SK-N-SH (cell line): ENCODE results near the gene ATF6. TPM values are rescaled to one million over a fixed set of nuclear protein-coding genes. Genes with fewer than 3 reads are reported as not detected.

Experiments used
- CTCF ChIA-PET: fragments of 300-600, 350-600 bp; formaldehyde crosslinking; extraction: SDS; loops from one replicate; lab custom pipeline; 2021; lab: Yijun Ruan, JAX
- POLR2A ChIA-PET: fragments of 350-600 bp; sonication (Branson Sonifier 250); formaldehyde crosslinking; extraction: SDS; loops from one replicate; lab custom pipeline; 2020; ENCODE audit warnings: antibody characterized with exemption, inconsistent platforms; lab: Yijun Ruan, JAX
- DNase-seq: peaks from one replicate; pipeline ENCODE4 v3.0.0; 2012
- H2AFZ ChIP-seq: fragments of 200-600 bp; sonication (generic); 2 replicates; pipeline ENCODE4 v1.8.1; 2016; ENCODE audit warnings: antibody characterized with exemption, mild to moderate bottlenecking, low read depth
- H3F3A ChIP-seq: fragments of 200-600 bp; sonication (generic); replicated peaks from 2 replicates; pipeline ENCODE3; 2016; ENCODE audit warnings: antibody characterized with exemption, mild to moderate bottlenecking; ENCODE audit not compliant: insufficient read depth
- H3K27ac ChIP-seq, 2 experiments: fragments of 200-500 bp in 1 of 2; fragments of 200-600 bp in 1 of 2; sonication (Bioruptor generic) in 1 of 2; sonication (generic), shearing (Covaris generic) in 1 of 2; 2 replicates each; pipeline versions ENCODE4 v1.5.1 to v1.6.1; 2014 to 2016; ENCODE audit warnings: low read depth in 2 of 2, inconsistent platforms in 1 of 2, low read length in 1 of 2, mild to moderate bottlenecking in 1 of 2, mixed read lengths in 1 of 2
- H3K27me3 ChIP-seq: fragments of 200-600 bp; sonication (generic), shearing (Covaris generic); 2 replicates; pipeline ENCODE4 v1.6.1; 2016; ENCODE audit warnings: mixed run types; ENCODE audit not compliant: insufficient read depth
- H3K36me3 ChIP-seq, 2 experiments: fragments of 200-500 bp in 1 of 2; fragments of 200-600 bp in 1 of 2; sonication (Bioruptor generic) in 1 of 2; sonication (generic) in 1 of 2; replicated peaks in 1 of 2; 2 replicates each; pipeline versions ENCODE3 to v1.5.1; 2014 to 2016; ENCODE audit warnings: low read length in 1 of 2, mild to moderate bottlenecking in 1 of 2; ENCODE audit not compliant: insufficient read depth in 2 of 2, control insufficient read depth in 1 of 2
- H3K4me1 ChIP-seq, 2 experiments: fragments of 200-500 bp in 1 of 2; fragments of 200-600 bp in 1 of 2; sonication (Bioruptor generic) in 1 of 2; sonication (generic), shearing (Covaris generic) in 1 of 2; 2 replicates each; pipeline versions ENCODE4 v1.5.1 to v1.6.1; 2014 to 2016; ENCODE audit warnings: low read depth in 1 of 2, low read length in 1 of 2, mixed run types in 1 of 2; ENCODE audit not compliant: insufficient read depth in 2 of 2, control insufficient read depth in 1 of 2
- H3K4me2 ChIP-seq: fragments of 200-600 bp; sonication (generic), shearing (Covaris generic); 2 replicates; pipeline ENCODE4 v1.6.1; 2017; ENCODE audit warnings: mixed run types
- H3K4me3 ChIP-seq, 2 experiments: fragments of 200-500 bp in 1 of 2; fragments of 200-600 bp in 1 of 2; sonication (Bioruptor generic) in 1 of 2; sonication (generic), shearing (Covaris generic) in 1 of 2; 2 replicates each; pipeline versions ENCODE4 v1.5.1 to v1.8.1; 2014 to 2016; ENCODE audit warnings: low read depth in 2 of 2, inconsistent platforms in 1 of 2, low read length in 1 of 2, mild to moderate bottlenecking in 1 of 2, mixed read lengths in 1 of 2, moderate library complexity in 1 of 2
- H3K79me2 ChIP-seq: fragments of 200-600 bp; sonication (generic); 2 replicates; pipeline ENCODE4 v1.8.1; 2017; ENCODE audit warnings: mild to moderate bottlenecking; ENCODE audit not compliant: insufficient read depth
- H3K9ac ChIP-seq: fragments of 200-600 bp; sonication (generic); 2 replicates; pipeline ENCODE4 v1.6.1; 2017; ENCODE audit warnings: mixed run types
- H3K9me2 ChIP-seq: fragments of 200-600 bp; sonication (generic); 2 replicates; pipeline ENCODE4 v1.6.1; 2017; ENCODE audit warnings: mixed run types
- H3K9me3 ChIP-seq: fragments of 200-600 bp; sonication (generic); 2 replicates; pipeline ENCODE4 v1.6.1; 2017; ENCODE audit warnings: mixed run types, mild to moderate bottlenecking, moderate library complexity
- H4K20me1 ChIP-seq: fragments of 200-600 bp; sonication (generic); 2 replicates; pipeline ENCODE4 v1.6.1; 2017; ENCODE audit warnings: mild to moderate bottlenecking, mixed run types; ENCODE audit not compliant: insufficient read depth
- CTCF ChIP-seq: fragments of 200-600 bp; sonication (generic); IDR thresholded peaks from 2 replicates; pipeline ENCODE4 v1.6.1; 2017; ENCODE audit warnings: antibody characterized with exemption, mild to moderate bottlenecking, moderate library complexity
- EZH2phosphoT487 ChIP-seq: fragments of 200-600 bp; sonication (generic); IDR thresholded peaks from 2 replicates; pipeline ENCODE4 v1.6.1; 2017; ENCODE audit warnings: low read depth, mixed run types, mild to moderate bottlenecking, antibody characterized with exemption, moderate library complexity, borderline replicate concordance
- FOSL2 ChIP-seq: IDR thresholded peaks from 2 replicates; pipeline ENCODE4 v1.4.0; 2012; ENCODE audit warnings: low read depth, mild to moderate bottlenecking, moderate library complexity, borderline replicate concordance
- MEF2A ChIP-seq: IDR thresholded peaks from 2 replicates; pipeline ENCODE4 v1.4.0; 2012; ENCODE audit warnings: low read depth, borderline replicate concordance
- RAD21 ChIP-seq: IDR thresholded peaks from 2 replicates; pipeline ENCODE4 v1.6.1; 2012; ENCODE audit warnings: mild to moderate bottlenecking, low read length
- REST ChIP-seq: IDR thresholded peaks from 2 replicates; pipeline ENCODE4 v1.6.1; 2012; ENCODE audit warnings: mild to moderate bottlenecking, low read depth, low read length, moderate library complexity
- RXRA ChIP-seq: IDR thresholded peaks from 2 replicates; pipeline ENCODE4 v1.4.0; 2012; ENCODE audit warnings: low read depth, mild to moderate bottlenecking, borderline replicate concordance
- WGBS: methylation state at CpG from one replicate; pipeline ENCODE4 v1.1.6; 2017; ENCODE audit warnings: low lambda C conversion rate; 5-methylcytosine and 5-hydroxymethylcytosine counted together
- polyA plus RNA-seq, 3 experiments: library from polyadenylated mRNA; depleted of rRNA; stranded (reverse); fragments of >200 nt; gene quantifications; 2 replicates each; pipeline ENCODE4 v1.2.3, GENCODE V29; 2012

The ATF6 gene
- polyA plus RNA-seq, 1 of the 3 experiments (the other 2 are of a cell fraction) = 8.8 TPM

- no peaks in the 10 kb centered on the region for H3K9me3 ChIP-seq
- H3K9ac ChIP-seq = no peak overlapping the region
- H3K4me1 ChIP-seq = peaks cover 0 to 4% of the 10 kb centered on the region in 2 experiments; a peak in 2 of 4 replicates
- CTCF ChIA-PET = interaction anchor here (0.7 kb wide), 1 partner anchor 11 kb away, joined by 3 read pairs; no protein-coding TSS in a partner anchor
- H3K36me3 ChIP-seq = no peaks in the 10 kb centered on the region
- H3K4me2 ChIP-seq = no peak overlapping the region
- H4K20me1 ChIP-seq = no peaks in the 10 kb centered on the region
- no peaks in the 10 kb centered on the region for H3K9me2 ChIP-seq
- no peak overlapping the region for H3K27ac ChIP-seq
- H2AFZ ChIP-seq = no peak overlapping the region
- DNase-seq = no peak
- H3K4me3 ChIP-seq = no peak overlapping the region
- POLR2A ChIA-PET = no interaction called here
- no peaks in the 10 kb centered on the region for H3F3A ChIP-seq
- no peaks in the 10 kb centered on the region for H3K27me3 ChIP-seq
- TF ChIP-seq RXRA (no peak), MEF2A (no peak), FOSL2 (no peak), REST (no peak), EZH2phosphoT487 (no peak)
- H3K79me2 ChIP-seq = no peaks in the 10 kb centered on the region
- 97% methylated on average over 2 of the region's 2 CpGs for WGBS
These were observed 136.1 kb downstream of the ATF6 start for GRCh38 chr1:161902182-161902581.

DNA sequence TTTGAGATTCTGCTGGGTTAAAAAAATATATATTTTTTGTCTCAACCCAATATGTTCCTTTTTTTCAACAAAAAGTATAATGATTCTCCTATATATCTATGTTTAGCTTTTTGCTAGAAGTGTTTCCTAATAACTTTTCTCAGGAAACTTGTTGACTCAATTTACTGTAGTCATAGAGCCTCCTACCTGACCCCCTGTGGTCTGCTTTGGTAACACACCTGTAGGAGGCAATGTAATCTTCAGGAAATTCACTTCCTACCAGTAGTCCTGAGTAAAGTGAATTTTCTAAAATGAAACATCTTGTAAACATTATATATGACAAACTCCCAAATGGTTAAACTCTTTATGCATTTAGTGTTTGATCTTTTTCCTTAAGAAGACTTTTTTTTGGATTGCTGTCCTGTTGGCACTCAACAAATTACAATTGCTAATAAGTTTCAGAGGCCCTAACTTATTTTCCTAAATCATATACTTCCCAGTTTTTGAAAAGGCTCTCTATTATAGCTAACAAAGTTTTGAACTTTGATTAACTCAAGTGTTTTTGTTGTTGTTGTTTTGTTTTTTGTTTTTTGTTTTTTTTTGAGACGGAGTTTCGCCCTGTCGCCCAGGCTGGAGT lies 139.3 kb downstream of the ATF6 start:
- Histone ChIP-seq H3K9me3 (no peaks in the 10 kb centered on the region), H3K36me3 (no peaks in the 10 kb centered on the region), H3K27me3 (no peaks in the 10 kb centered on the region), H3F3A (peaks cover 5% of the 10 kb centered on the region), H3K4me1 (peaks cover 6 to 9% of the 10 kb centered on the region in 2 experiments; a peak in 2 of 4 replicates), H2AFZ (no peak overlapping the region), H3K79me2 (no peaks in the 10 kb centered on the region)
- WGBS = 91% methylated on average over 3 of the region's 3 CpGs
- POLR2A ChIA-PET = interaction anchor here (0.6 kb wide), 1 partner anchor 16 kb away, joined by 5 read pairs; no protein-coding TSS in a partner anchor
- DNase-seq = peak; percentile 38
- peak; percentile 34 for TF ChIP-seq RAD21
- no peak for TF ChIP-seq REST
- peak; percentile 58 for TF ChIP-seq CTCF
- TF ChIP-seq, all 33 proteins: peak for 2
- Histone ChIP-seq H3K4me3 (no peak overlapping the region), H3K27ac (no peak overlapping the region), H3K9ac (no peak overlapping the region), H3K4me2 (no peak overlapping the region), H4K20me1 (no peaks in the 10 kb centered on the region), H3K9me2 (no peaks in the 10 kb centered on the region)
- CTCF ChIA-PET = interaction anchor here (1.1 to 2.3 kb wide), 4 partner anchors 8 to 129 kb away, joined by 3 to 12 read pairs (median 3); no protein-coding TSS in a partner anchor
